ENCODE data around the gene FBN1.

Gene FBN1

DNA sequence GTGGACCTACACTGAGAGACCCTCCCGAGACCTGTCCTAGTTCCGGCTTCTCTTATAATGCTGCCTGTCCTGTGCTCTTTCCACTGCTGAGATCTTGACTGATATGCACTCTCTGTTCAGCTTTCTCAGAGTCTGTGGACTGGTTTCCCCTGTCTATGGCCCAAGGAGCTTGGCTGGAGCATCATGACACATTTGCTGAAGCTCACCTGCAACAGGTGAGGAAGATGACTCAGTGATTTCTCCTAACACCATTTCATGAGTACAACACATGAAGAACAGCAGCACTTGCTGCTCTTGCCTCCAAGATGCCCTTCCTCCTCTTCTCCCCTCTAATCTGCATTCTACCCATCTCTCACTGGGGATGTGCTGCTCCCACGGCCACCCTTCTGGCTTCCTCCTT lies 222.2 kb downstream of the FBN1 start:
- DNase-seq (ENCODE audit: low read depth, low spot score) = no peak
- H3K4me3 ChIP-seq (ENCODE audit: low read depth, low read length) = no peak overlapping the region
- TF ChIP-seq CTCF (IDR thresholded peaks at IDR 0.05; ENCODE audit: insufficient read depth, low read length, missing control alignments) = no peak
- POLR2A ChIA-PET = interaction anchor here (1.0 to 1.8 kb wide), 2 partner anchors 11 to 15 kb away, joined by 4 to 5 read pairs; no protein-coding TSS in a partner anchor
- CTCF ChIA-PET = interaction anchor here (1.0 to 1.9 kb wide), 3 partner anchors 8 to 71 kb away, joined by 3 to 4 read pairs (median 4); no protein-coding TSS in a partner anchor

GRCh38 chr15:48422401-48422800 lies 223.1 kb downstream of the FBN1 start:
- CTCF ChIA-PET = interaction anchor here (1.0 to 2.1 kb wide), 5 partner anchors 7 to 70 kb away, joined by 3 to 9 read pairs (median 4); no protein-coding TSS in a partner anchor
- H3K4me3 ChIP-seq (ENCODE audit: low read depth, low read length) = no peak overlapping the region
- DNase-seq (ENCODE audit: low read depth, low spot score) = no peak
- POLR2A ChIA-PET = interaction anchor here (0.6 to 1.8 kb wide), 2 partner anchors 10 to 91 kb away, joined by 4 to 5 read pairs; partner anchors contain the start of gene DUT
- no peak for TF ChIP-seq CTCF (IDR thresholded peaks at IDR 0.05; ENCODE audit: insufficient read depth, low read length, missing control alignments)

DNA sequence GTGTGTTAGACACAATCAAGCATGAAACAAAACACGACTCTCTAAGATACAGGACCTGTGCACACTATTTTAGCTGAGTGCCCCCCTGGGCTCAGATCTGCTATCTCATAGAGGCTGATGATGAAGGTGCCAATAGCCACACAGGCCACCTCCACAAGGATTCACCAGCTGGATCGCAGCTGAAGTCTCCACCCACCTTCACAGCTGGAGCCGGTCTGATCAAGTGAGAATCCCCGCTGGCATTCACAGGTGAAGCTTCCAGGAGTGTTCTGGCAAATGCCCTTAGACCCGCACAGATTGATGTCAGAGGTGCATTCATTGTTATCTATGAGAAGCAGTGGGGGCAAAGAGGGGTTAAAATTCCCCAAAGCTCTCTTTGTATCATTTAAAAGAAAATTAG lies 224.1 kb downstream of the FBN1 start:
- POLR2A ChIA-PET = no interaction called here
- TF ChIP-seq CTCF (IDR thresholded peaks at IDR 0.05; ENCODE audit: insufficient read depth, low read length, missing control alignments) = no peak
- CTCF ChIA-PET = interaction anchor here (1.1 to 2.1 kb wide), 3 partner anchors 10 to 63 kb away, joined by 3 to 9 read pairs (median 7); no protein-coding TSS in a partner anchor
- H3K4me3 ChIP-seq (ENCODE audit: low read depth, low read length) = no peak overlapping the region
- no peak for DNase-seq (ENCODE audit: low read depth, low spot score)

DNA sequence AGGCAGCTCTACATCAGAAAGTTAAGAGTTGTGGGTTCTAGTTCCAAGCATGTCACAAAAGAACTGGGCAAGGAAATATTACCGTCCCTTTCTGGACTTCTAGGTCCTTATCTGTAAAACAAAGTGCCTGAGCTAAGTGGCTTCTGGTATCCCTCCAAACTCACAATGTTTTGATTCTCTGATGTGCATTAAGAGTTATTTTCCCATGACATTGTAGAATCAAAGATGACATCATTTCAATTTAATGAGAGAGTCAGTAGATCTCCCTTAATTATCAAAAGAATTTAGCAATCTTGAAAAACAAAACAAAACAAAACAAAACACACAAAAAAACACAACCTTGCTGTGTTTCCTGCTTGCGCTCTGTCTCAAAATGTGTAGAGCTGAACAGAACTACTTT lies 225.6 kb downstream of the FBN1 start:
- DNase-seq (ENCODE audit: low read depth, low spot score) = no peak
- TF ChIP-seq CTCF (IDR thresholded peaks at IDR 0.05; ENCODE audit: insufficient read depth, low read length, missing control alignments) = no peak
- ChIA-PET CTCF (interaction anchor here (1.2 to 1.7 kb wide), 4 partner anchors 10 to 63 kb away, joined by 3 to 5 read pairs (median 4); no protein-coding TSS in a partner anchor), POLR2A (interaction anchor here (1.2 kb wide), 1 partner anchor 8 kb away, joined by 4 read pairs; no protein-coding TSS in a partner anchor)
- no peak overlapping the region for H3K4me3 ChIP-seq (ENCODE audit: low read depth, low read length)

GRCh38 chr15:48418343-48418742 lies 227.2 kb downstream of the FBN1 start:
- no peak for TF ChIP-seq CTCF (IDR thresholded peaks at IDR 0.05; ENCODE audit: insufficient read depth, low read length, missing control alignments)
- no peak overlapping the region for H3K4me3 ChIP-seq (ENCODE audit: low read depth, low read length)
- CTCF ChIA-PET = interaction anchor here (1.3 kb wide), 1 partner anchor 12 kb away, joined by 3 read pairs; no protein-coding TSS in a partner anchor
- no peak for DNase-seq (ENCODE audit: low read depth, low spot score)
- POLR2A ChIA-PET = no interaction called here

GRCh38 chr15:48416301-48416700 lies 229.2 kb downstream of the FBN1 start:
- no peak for TF ChIP-seq CTCF (IDR thresholded peaks at IDR 0.05; ENCODE audit: insufficient read depth, low read length, missing control alignments)
- CTCF ChIA-PET = interaction anchor here (2.5 to 7.9 kb wide), 2 partner anchors 9 to 58 kb away, joined by 10 to 43 read pairs; no protein-coding TSS in a partner anchor

More at GRCh38 chr15:48416301-48416700, 229.2 kb downstream of the FBN1 start:
- H3K4me3 ChIP-seq (ENCODE audit: low read depth, low read length) = no peak overlapping the region
- no peak for DNase-seq (ENCODE audit: low read depth, low spot score)
- POLR2A ChIA-PET = no interaction called here

Data from AG04449 (cell line).